Measurements from ENCODE around the gene DBP. TPM values are rescaled to one million over a fixed set of nuclear protein-coding genes. Genes with fewer than 3 reads are reported as not detected.

The DBP gene
- total and polyA plus RNA-seq, 2 experiments from 2014 or later: 5.7 to 6.3 TPM

DNA sequence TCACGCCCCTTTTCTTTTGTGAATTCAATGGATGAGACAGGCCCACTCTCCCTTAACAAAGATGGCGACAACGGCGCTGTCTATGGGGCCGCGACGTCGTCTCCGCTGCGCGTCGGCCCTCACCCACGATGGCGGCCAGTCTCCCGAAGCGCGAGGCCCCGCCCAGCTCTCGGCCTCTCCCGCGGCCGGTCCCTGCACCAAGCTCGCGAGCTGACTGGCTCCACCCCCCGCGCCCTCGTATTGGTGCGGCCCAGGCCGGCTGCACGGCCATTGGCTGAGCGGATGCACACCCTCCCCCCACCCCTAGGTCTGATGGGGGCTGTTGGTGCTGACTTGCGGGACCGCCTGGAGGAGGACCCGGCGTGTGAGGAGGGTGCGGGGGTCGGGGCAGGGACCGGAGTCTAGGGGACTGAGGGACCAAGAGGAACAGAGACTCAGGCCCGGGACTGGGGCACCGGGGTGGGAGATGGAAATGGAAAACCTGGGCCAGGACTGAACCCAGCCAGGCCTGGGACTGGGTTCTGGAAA, 13.0 kb downstream of the DBP start:
- Mint-ChIP-seq H3K9me3 (no peaks in the 10 kb centered on the region; the same call in 2 of the 3 replicates), H3K27me3 (ENCODE audit: insufficient read depth, low read depth, poor library complexity) (peaks cover 16% of the 10 kb centered on the region), H3K27ac (peak overlapping the region; percentile 93), H3K4me1 (peaks cover 35% of the 10 kb centered on the region), H3K4me3 (peak overlapping the region; percentile 72), H3K36me3 (ENCODE audit: low read depth) (peaks cover 11% of the 10 kb centered on the region; the same call in 2 of the 3 replicates)
- Histone ChIP-seq H2AFZ (no peak overlapping the region), H3F3A (replicated peaks; ENCODE audit: low read depth) (0 out of 2 replicates have a peak, but pooled peaks cover 9% of the 10 kb centered on the region), H4K20me1 (replicated peaks; ENCODE audit: insufficient read depth) (peaks cover 13% of the 10 kb centered on the region), H3K4me3 (peak overlapping the region; percentile 92), H3K36me3 (ENCODE audit: insufficient read depth) (no peaks in the 10 kb centered on the region), H3K4me2 (peak overlapping the region; percentile 94), H3K9me2 (ENCODE audit: insufficient read depth) (no peaks in the 10 kb centered on the region), H3K4me1 (ENCODE audit: insufficient read depth) (peaks cover 15% of the 10 kb centered on the region), H3K27ac (ENCODE audit: low read depth) (peak overlapping the region; percentile 91), H3K79me2 (replicated peaks; ENCODE audit: insufficient read depth) (peaks cover 19% of the 10 kb centered on the region), H3K27me3 (ENCODE audit: insufficient read depth) (no peaks in the 10 kb centered on the region)
- TF ChIP-seq, protein P1, sequence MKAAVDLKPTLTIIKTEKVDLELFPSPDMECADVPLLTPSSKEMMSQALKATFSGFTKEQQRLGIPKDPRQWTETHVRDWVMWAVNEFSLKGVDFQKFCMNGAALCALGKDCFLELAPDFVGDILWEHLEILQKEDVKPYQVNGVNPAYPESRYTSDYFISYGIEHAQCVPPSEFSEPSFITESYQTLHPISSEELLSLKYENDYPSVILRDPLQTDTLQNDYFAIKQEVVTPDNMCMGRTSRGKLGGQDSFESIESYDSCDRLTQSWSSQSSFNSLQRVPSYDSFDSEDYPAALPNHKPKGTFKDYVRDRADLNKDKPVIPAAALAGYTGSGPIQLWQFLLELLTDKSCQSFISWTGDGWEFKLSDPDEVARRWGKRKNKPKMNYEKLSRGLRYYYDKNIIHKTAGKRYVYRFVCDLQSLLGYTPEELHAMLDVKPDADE (IDR thresholded peaks at IDR 0.05): peak; percentile 60; the same call in 1 of the 2 replicates
- TF ChIP-seq CREB1 (CRISPR knock-in tag; IDR thresholded peaks at IDR 0.05; ENCODE audit: low read depth): peak; percentile 88
- peak; percentile 91 for TF ChIP-seq POLR2AphosphoS5 (IDR thresholded peaks at IDR 0.05; ENCODE audit: low read depth)
- TF ChIP-seq, protein P2, sequence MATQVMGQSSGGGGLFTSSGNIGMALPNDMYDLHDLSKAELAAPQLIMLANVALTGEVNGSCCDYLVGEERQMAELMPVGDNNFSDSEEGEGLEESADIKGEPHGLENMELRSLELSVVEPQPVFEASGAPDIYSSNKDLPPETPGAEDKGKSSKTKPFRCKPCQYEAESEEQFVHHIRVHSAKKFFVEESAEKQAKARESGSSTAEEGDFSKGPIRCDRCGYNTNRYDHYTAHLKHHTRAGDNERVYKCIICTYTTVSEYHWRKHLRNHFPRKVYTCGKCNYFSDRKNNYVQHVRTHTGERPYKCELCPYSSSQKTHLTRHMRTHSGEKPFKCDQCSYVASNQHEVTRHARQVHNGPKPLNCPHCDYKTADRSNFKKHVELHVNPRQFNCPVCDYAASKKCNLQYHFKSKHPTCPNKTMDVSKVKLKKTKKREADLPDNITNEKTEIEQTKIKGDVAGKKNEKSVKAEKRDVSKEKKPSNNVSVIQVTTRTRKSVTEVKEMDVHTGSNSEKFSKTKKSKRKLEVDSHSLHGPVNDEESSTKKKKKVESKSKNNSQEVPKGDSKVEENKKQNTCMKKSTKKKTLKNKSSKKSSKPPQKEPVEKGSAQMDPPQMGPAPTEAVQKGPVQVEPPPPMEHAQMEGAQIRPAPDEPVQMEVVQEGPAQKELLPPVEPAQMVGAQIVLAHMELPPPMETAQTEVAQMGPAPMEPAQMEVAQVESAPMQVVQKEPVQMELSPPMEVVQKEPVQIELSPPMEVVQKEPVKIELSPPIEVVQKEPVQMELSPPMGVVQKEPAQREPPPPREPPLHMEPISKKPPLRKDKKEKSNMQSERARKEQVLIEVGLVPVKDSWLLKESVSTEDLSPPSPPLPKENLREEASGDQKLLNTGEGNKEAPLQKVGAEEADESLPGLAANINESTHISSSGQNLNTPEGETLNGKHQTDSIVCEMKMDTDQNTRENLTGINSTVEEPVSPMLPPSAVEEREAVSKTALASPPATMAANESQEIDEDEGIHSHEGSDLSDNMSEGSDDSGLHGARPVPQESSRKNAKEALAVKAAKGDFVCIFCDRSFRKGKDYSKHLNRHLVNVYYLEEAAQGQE (IDR thresholded peaks at IDR 0.05; ENCODE audit: unreplicated experiment): no peak
- DNase-seq (ENCODE audit: low spot score) (peak; percentile 99), ATAC-seq (peak; percentile 77)

DNA sequence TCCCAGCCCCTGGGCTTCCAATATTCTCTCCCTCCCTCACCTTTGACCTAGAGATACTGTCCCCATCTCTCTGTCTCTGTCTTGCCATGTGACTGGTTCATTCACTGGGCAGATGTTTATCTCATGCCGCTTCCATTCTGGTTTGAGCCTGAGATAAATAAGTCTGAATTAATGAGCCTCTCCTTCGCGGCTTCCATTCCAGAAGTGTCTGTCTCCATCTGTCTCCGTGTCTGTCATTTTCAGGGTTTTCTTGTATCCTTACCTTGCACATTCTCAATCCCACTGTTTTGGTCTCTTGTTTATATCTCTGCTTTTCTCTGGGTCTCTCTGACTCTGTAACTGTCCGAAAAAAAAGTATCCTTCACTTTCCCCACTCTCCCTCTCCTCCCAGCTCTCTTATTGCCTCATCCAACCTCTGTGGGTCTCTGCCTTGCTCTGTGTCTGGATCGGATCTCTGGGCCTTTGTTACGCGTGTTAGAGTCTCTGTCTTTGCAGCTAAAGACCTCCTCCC, 13.6 kb downstream of the DBP start:
- no peaks in the 10 kb centered on the region; the same call in 1 of the 3 replicates for H3K9me3 Mint-ChIP-seq
- peak overlapping the region; percentile 93 for H3K27ac Mint-ChIP-seq
- ATAC-seq (no peak), DNase-seq (ENCODE audit: low spot score) (no peak)
- H3K36me3 ChIP-seq (ENCODE audit: insufficient read depth): no peaks in the 10 kb centered on the region; the same call in 1 of the 2 replicates
- H3K9me2 ChIP-seq (ENCODE audit: insufficient read depth): no peaks in the 10 kb centered on the region
- no peak overlapping the region for H2AFZ ChIP-seq
- peaks cover 13% of the 10 kb centered on the region for H4K20me1 ChIP-seq (replicated peaks; ENCODE audit: insufficient read depth)
- peak overlapping the region; percentile 75 for H3K4me2 ChIP-seq
- no peaks in the 10 kb centered on the region for H3K27me3 ChIP-seq (ENCODE audit: insufficient read depth)
- H3K4me1 Mint-ChIP-seq: peaks cover 32% of the 10 kb centered on the region
- peaks cover 14% of the 10 kb centered on the region for H3K36me3 Mint-ChIP-seq (ENCODE audit: low read depth)
- H3K4me3 Mint-ChIP-seq: peak overlapping the region; percentile 72
- peaks cover 23% of the 10 kb centered on the region for H3K79me2 ChIP-seq (replicated peaks; ENCODE audit: insufficient read depth)
- H3K4me3 ChIP-seq: peak overlapping the region; percentile 45
- peaks cover 9% of the 10 kb centered on the region for H3F3A ChIP-seq (replicated peaks; ENCODE audit: low read depth)
- peak overlapping the region; percentile 56 for H3K27ac ChIP-seq (ENCODE audit: low read depth)
- H3K4me1 ChIP-seq (ENCODE audit: insufficient read depth): peaks cover 15% of the 10 kb centered on the region
- peaks cover 17% of the 10 kb centered on the region for H3K27me3 Mint-ChIP-seq (ENCODE audit: insufficient read depth, low read depth, poor library complexity)
- no peak for TF ChIP-seq CREB1 (CRISPR knock-in tag; IDR thresholded peaks at IDR 0.05; ENCODE audit: low read depth)
- TF ChIP-seq, protein P3, sequence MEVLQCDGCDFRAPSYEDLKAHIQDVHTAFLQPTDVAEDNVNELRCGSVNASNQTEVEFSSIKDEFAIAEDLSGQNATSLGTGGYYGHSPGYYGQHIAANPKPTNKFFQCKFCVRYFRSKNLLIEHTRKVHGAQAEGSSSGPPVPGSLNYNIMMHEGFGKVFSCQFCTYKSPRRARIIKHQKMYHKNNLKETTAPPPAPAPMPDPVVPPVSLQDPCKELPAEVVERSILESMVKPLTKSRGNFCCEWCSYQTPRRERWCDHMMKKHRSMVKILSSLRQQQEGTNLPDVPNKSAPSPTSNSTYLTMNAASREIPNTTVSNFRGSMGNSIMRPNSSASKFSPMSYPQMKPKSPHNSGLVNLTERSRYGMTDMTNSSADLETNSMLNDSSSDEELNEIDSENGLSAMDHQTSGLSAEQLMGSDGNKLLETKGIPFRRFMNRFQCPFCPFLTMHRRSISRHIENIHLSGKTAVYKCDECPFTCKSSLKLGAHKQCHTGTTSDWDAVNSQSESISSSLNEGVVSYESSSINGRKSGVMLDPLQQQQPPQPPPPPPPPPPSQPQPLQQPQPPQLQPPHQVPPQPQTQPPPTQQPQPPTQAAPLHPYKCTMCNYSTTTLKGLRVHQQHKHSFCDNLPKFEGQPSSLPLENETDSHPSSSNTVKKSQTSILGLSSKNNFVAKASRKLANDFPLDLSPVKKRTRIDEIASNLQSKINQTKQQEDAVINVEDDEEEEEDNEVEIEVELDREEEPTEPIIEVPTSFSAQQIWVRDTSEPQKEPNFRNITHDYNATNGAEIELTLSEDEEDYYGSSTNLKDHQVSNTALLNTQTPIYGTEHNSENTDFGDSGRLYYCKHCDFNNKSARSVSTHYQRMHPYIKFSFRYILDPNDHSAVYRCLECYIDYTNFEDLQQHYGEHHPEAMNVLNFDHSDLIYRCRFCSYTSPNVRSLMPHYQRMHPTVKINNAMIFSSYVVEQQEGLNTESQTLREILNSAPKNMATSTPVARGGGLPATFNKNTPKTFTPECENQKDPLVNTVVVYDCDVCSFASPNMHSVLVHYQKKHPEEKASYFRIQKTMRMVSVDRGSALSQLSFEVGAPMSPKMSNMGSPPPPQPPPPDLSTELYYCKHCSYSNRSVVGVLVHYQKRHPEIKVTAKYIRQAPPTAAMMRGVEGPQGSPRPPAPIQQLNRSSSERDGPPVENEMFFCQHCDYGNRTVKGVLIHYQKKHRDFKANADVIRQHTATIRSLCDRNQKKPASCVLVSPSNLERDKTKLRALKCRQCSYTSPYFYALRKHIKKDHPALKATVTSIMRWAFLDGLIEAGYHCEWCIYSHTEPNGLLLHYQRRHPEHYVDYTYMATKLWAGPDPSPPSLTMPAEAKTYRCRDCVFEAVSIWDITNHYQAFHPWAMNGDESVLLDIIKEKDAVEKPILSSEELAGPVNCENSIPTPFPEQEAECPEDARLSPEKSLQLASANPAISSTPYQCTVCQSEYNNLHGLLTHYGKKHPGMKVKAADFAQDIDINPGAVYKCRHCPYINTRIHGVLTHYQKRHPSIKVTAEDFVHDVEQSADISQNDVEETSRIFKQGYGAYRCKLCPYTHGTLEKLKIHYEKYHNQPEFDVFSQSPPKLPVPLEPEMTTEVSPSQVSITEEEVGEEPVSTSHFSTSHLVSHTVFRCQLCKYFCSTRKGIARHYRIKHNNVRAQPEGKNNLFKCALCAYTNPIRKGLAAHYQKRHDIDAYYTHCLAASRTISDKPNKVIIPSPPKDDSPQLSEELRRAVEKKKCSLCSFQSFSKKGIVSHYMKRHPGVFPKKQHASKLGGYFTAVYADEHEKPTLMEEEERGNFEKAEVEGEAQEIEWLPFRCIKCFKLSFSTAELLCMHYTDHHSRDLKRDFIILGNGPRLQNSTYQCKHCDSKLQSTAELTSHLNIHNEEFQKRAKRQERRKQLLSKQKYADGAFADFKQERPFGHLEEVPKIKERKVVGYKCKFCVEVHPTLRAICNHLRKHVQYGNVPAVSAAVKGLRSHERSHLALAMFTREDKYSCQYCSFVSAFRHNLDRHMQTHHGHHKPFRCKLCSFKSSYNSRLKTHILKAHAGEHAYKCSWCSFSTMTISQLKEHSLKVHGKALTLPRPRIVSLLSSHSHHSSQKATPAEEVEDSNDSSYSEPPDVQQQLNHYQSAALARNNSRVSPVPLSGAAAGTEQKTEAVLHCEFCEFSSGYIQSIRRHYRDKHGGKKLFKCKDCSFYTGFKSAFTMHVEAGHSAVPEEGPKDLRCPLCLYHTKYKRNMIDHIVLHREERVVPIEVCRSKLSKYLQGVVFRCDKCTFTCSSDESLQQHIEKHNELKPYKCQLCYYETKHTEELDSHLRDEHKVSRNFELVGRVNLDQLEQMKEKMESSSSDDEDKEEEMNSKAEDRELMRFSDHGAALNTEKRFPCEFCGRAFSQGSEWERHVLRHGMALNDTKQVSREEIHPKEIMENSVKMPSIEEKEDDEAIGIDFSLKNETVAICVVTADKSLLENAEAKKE (CRISPR knock-in tag; IDR thresholded peaks at IDR 0.05): no peak
- no peak for TF ChIP-seq JUNB (IDR thresholded peaks at IDR 0.05; ENCODE audit: unreplicated experiment)
- no peak for TF ChIP-seq ZNF114 (CRISPR knock-in tag; IDR thresholded peaks at IDR 0.05)
- TF ChIP-seq, protein P4, sequence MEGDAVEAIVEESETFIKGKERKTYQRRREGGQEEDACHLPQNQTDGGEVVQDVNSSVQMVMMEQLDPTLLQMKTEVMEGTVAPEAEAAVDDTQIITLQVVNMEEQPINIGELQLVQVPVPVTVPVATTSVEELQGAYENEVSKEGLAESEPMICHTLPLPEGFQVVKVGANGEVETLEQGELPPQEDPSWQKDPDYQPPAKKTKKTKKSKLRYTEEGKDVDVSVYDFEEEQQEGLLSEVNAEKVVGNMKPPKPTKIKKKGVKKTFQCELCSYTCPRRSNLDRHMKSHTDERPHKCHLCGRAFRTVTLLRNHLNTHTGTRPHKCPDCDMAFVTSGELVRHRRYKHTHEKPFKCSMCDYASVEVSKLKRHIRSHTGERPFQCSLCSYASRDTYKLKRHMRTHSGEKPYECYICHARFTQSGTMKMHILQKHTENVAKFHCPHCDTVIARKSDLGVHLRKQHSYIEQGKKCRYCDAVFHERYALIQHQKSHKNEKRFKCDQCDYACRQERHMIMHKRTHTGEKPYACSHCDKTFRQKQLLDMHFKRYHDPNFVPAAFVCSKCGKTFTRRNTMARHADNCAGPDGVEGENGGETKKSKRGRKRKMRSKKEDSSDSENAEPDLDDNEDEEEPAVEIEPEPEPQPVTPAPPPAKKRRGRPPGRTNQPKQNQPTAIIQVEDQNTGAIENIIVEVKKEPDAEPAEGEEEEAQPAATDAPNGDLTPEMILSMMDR (conservative IDR thresholded peaks at IDR 0.05; ENCODE audit: low read depth in 2 of 2): no peak

Data from GM23338 (cell line).